Smooth muscle cell (in vitro differentiated cells): Measurements from ENCODE around the gene KLHL34. TPM values are rescaled to one million over a fixed set of nuclear protein-coding genes. Genes with fewer than 3 reads are reported as not detected.

ENCODE experiments used
- DNase-seq: peaks from one replicate; lab custom pipeline; 2025; ENCODE audit not compliant: unreplicated experiment; lab: John Stamatoyannopoulos, UW
- H2AFZ ChIP-seq: fragments of 200-600 bp; sonication (generic); 2 replicates; pipeline ENCODE4 v1.6.0; 2016; ENCODE audit warnings: antibody characterized with exemption, low read depth, mild to moderate bottlenecking
- H3F3A ChIP-seq: fragments of 200-600 bp; sonication (generic); 2 replicates; pipeline ENCODE4 v1.6.0; 2017; ENCODE audit warnings: antibody characterized with exemption, low read depth
- H3K27ac ChIP-seq: fragments of 200-600 bp; sonication (generic); 2 replicates; pipeline ENCODE4 v1.5.1; 2016; ENCODE audit warnings: low read depth, mild to moderate bottlenecking
- H3K27me3 ChIP-seq: fragments of 200-600 bp; sonication (generic); 2 replicates; pipeline ENCODE4 v1.6.1; 2016; ENCODE audit warnings: low read depth, mild to moderate bottlenecking
- H3K36me3 ChIP-seq: fragments of 200-600 bp; sonication (generic); 2 replicates; pipeline ENCODE4 v1.5.1; 2016; ENCODE audit warnings: low read depth
- H3K4me1 ChIP-seq: fragments of 200-600 bp; sonication (generic); 2 replicates; pipeline ENCODE4 v1.5.1; 2016; ENCODE audit warnings: low read depth
- H3K4me2 ChIP-seq: fragments of 200-600 bp; sonication (generic); 2 replicates; pipeline ENCODE4 v1.6.0; 2016; ENCODE audit warnings: mild to moderate bottlenecking
- H3K4me3 ChIP-seq: fragments of 200-600 bp; sonication (generic); 2 replicates; pipeline ENCODE4 v1.5.1; 2016; ENCODE audit warnings: mild to moderate bottlenecking
- H3K79me2 ChIP-seq: fragments of 200-600 bp; sonication (generic); 2 replicates; pipeline ENCODE4 v1.6.0; 2016; ENCODE audit warnings: low read depth, mild to moderate bottlenecking
- H3K9ac ChIP-seq: fragments of 200-600 bp; sonication (generic); 2 replicates; pipeline ENCODE4 v1.6.0; 2016; ENCODE audit warnings: low read depth
- H3K9me3 ChIP-seq: fragments of 200-600 bp; sonication (generic); replicated peaks from 2 replicates; pipeline ENCODE4 v1.5.1; 2016; ENCODE audit warnings: low read depth
- H4K20me1 ChIP-seq: fragments of 200-600 bp; sonication (generic); 2 replicates; pipeline ENCODE4 v1.6.0; 2016; ENCODE audit warnings: low read depth
- WGBS: methylation state at CpG from one replicate; pipeline ENCODE4 v1.1.7; 2016; ENCODE audit warnings: low lambda C conversion rate; 5-methylcytosine and 5-hydroxymethylcytosine counted together
- polyA plus RNA-seq: library from polyadenylated mRNA; unstranded; fragments of >200 nt; fragmentation: Nextera tagmentation; extraction: Ambion mirVana; gene quantifications from 2 replicates; pipeline ENCODE4 v1.2.1, GENCODE V29; 2016
- total RNA-seq: library from RNA; depleted of rRNA; stranded (reverse); fragments of >200 nt; gene quantifications from 2 replicates; pipeline ENCODE4 v1.2.3, GENCODE V29; 2014
- TF ChIP-seq, protein P1 (sequence below): fragments of 200-600 bp; sonication (generic); IDR thresholded peaks from 2 replicates; pipeline ENCODE4 v1.5.1; 2017; ENCODE audit warnings: borderline replicate concordance, mild to moderate bottlenecking, antibody characterized with exemption; ENCODE audit not compliant: insufficient read depth, poor library complexity, severe bottlenecking

The KLHL34 gene
- total and polyA plus RNA-seq, 2 experiments from 2014 or later, result not detected

- H3K79me2 ChIP-seq, result no peaks in the 10 kb centered on the region
- no peak for DNase-seq
- H3K27ac ChIP-seq, result no peak overlapping the region
- H3K4me1 ChIP-seq, result no peaks in the 10 kb centered on the region
- TF ChIP-seq, protein P1, sequence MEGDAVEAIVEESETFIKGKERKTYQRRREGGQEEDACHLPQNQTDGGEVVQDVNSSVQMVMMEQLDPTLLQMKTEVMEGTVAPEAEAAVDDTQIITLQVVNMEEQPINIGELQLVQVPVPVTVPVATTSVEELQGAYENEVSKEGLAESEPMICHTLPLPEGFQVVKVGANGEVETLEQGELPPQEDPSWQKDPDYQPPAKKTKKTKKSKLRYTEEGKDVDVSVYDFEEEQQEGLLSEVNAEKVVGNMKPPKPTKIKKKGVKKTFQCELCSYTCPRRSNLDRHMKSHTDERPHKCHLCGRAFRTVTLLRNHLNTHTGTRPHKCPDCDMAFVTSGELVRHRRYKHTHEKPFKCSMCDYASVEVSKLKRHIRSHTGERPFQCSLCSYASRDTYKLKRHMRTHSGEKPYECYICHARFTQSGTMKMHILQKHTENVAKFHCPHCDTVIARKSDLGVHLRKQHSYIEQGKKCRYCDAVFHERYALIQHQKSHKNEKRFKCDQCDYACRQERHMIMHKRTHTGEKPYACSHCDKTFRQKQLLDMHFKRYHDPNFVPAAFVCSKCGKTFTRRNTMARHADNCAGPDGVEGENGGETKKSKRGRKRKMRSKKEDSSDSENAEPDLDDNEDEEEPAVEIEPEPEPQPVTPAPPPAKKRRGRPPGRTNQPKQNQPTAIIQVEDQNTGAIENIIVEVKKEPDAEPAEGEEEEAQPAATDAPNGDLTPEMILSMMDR, result no peak
- no peak overlapping the region for H3K4me2 ChIP-seq
- no peaks in the 10 kb centered on the region for H3K27me3 ChIP-seq
- no peak overlapping the region for H3K9ac ChIP-seq
- H3K36me3 ChIP-seq, result no peaks in the 10 kb centered on the region
- H3K4me3 ChIP-seq, result no peak overlapping the region
- no peaks in the 10 kb centered on the region for H3F3A ChIP-seq
- H2AFZ ChIP-seq, result no peak overlapping the region
- WGBS, result 57% methylated on average over 6 of the region's 6 CpGs
- no peaks in the 10 kb centered on the region for H3K9me3 ChIP-seq
- H4K20me1 ChIP-seq, result no peaks in the 10 kb centered on the region
Observed at GRCh38 chrX:21661316-21661715, 3.2 kb upstream of the KLHL34 start.

GRCh38 chrX:21660156-21660555 is 2.0 kb upstream of the KLHL34 start:
- Histone ChIP-seq H3K9ac (no peak overlapping the region), H3K27me3 (no peaks in the 10 kb centered on the region), H3F3A (no peaks in the 10 kb centered on the region), H3K36me3 (no peaks in the 10 kb centered on the region), H3K4me2 (no peak overlapping the region), H3K27ac (no peak overlapping the region), H3K79me2 (no peaks in the 10 kb centered on the region), H3K9me3 (no peaks in the 10 kb centered on the region), H3K4me1 (no peaks in the 10 kb centered on the region), H3K4me3 (no peak overlapping the region), H2AFZ (no peak overlapping the region), H4K20me1 (no peaks in the 10 kb centered on the region)
- DNase-seq, result no peak
- TF ChIP-seq, protein P1, result no peak
- WGBS, result 83% methylated on average over 2 of the region's 2 CpGs

DNA sequence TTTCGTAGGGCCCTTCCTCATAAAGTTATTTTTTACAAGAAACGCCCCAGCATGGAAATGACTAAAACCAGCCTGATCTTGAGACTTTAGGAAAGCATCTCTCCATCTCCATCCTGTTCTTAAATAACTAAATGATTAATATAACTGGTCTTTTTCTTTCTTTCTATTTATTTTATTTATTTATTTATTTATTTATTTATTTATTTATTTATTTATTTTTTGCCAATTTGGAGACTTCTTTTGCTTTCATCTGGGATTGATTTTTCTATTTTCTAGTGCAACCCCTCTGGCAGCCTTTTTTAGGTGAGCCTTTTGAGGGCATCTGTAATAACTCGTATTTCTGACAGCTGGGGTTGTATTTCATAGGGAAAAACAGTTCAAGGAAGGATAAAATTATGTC is 1.2 kb upstream of the KLHL34 start:
- Histone ChIP-seq H3K4me3 (no peak overlapping the region), H3K79me2 (no peaks in the 10 kb centered on the region), H3K9me3 (no peaks in the 10 kb centered on the region), H2AFZ (no peak overlapping the region), H4K20me1 (no peaks in the 10 kb centered on the region), H3F3A (no peaks in the 10 kb centered on the region), H3K9ac (no peak overlapping the region), H3K36me3 (no peaks in the 10 kb centered on the region), H3K27me3 (no peaks in the 10 kb centered on the region), H3K4me1 (no peaks in the 10 kb centered on the region), H3K4me2 (no peak overlapping the region), H3K27ac (no peak overlapping the region)
- whole genome bisulfite sequencing, result 73% methylated on average over 3 of the region's 3 CpGs
- TF ChIP-seq, protein P1, result no peak
- DNase-seq, result no peak

GRCh38 chrX:21658746-21659145 is 616 bp upstream of the KLHL34 start:
- no peaks in the 10 kb centered on the region for H3K27me3 ChIP-seq
- H3K27ac ChIP-seq, result no peak overlapping the region
- H3K79me2 ChIP-seq, result no peaks in the 10 kb centered on the region
- no peaks in the 10 kb centered on the region for H3K9me3 ChIP-seq
- no peak overlapping the region for H3K4me3 ChIP-seq
- H3K9ac ChIP-seq, result no peak overlapping the region
- H2AFZ ChIP-seq, result no peak overlapping the region
- H3K4me1 ChIP-seq, result no peaks in the 10 kb centered on the region
- no peak overlapping the region for H3K4me2 ChIP-seq
- TF ChIP-seq, protein P1, result no peak
- no peaks in the 10 kb centered on the region for H3K36me3 ChIP-seq
- DNase-seq, result no peak
- no peaks in the 10 kb centered on the region for H3F3A ChIP-seq
- WGBS, result 89% methylated on average over 22 of the region's 23 CpGs
- H4K20me1 ChIP-seq, result no peaks in the 10 kb centered on the region
